GM19395 (cell line): ENCODE results near the gene BAIAP2L2.
"Not testable (repeated sequence)": the region's sequence is repeated elsewhere in the genome, so short reads cannot be mapped to it uniquely, and the experiment has no call there.

Experiments
- ATAC-seq: cut with Tn5 transposase; IDR thresholded peaks from one replicate; pipeline ENCODE4 v1.9.1; 2021; ENCODE audit warnings: mild to moderate bottlenecking, moderate library complexity; ENCODE audit not compliant: unreplicated experiment

Gene BAIAP2L2

DNA sequence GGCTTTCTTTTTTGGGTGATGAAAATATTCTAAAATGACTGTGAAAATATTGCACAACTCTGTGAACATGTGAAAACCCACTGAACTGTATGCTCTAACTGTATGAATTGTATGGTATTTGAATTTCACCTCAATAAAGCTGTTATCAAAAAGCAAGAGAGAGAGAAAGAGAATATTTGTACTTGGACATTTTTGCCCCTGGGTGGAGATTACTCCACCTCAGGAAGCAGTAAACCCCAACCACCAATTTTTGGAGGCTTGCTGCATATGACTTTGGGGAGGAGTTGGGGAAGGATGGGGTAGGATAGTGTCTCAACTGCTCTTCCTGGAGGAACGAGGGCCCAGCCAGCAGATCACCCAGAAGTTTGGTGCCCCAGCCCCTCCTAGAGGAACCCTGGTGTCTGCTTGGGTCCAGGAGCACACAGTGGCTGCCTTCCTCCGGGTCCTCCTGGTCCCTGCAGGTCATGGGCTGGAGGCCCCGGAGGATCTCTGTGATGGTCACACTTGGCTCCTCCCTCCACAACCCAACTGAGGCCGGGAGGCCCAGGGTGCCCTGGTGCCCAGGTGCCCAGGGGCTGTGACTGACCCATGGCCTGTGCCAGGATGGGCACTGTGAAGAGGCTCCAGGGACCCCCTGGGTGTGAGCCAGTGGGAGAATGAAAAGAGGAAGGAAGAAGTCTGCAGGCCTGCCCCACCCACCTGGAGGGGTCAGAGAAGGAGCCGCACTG is 68.6 kb downstream of the BAIAP2L2 start:
- ATAC-seq = no peak

DNA sequence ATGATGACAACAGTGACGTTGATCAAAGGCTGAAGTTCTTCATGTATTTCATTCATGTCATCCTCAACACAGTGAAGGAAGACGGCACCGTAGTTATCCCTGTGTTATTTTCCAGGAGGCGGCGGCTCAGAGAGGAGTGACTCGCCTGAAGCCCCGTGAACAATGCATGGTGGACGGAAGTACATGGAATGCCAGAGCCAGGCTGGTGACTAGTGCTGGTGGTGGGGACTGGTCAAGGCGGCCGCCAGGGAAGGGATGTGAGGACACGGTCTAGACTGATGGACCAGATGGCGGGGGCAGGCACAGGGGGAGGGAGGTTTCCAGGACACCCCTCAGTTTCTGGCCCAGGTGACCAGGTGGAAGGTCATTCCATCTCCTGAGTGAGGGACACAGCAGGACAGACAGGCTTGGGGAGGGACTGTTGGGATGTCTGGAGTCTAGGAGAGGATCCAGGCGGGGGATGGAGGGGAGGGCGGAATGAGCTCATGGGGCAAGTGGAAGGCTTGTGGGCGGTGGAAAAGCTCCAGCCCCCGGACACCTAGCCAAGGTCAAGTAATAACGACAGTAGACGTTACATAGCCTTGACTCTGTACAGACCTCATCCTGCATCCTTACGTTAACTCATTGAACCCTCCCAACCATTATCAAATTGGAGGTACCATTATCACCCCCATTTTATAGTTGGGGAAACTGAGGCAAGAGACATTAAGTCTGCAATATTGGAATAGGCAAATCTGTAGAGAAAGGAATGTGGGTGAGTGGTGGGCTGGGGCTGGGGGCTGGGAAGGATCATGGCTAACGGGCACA is 69.3 kb downstream of the BAIAP2L2 start:
- no peak for ATAC-seq

DNA sequence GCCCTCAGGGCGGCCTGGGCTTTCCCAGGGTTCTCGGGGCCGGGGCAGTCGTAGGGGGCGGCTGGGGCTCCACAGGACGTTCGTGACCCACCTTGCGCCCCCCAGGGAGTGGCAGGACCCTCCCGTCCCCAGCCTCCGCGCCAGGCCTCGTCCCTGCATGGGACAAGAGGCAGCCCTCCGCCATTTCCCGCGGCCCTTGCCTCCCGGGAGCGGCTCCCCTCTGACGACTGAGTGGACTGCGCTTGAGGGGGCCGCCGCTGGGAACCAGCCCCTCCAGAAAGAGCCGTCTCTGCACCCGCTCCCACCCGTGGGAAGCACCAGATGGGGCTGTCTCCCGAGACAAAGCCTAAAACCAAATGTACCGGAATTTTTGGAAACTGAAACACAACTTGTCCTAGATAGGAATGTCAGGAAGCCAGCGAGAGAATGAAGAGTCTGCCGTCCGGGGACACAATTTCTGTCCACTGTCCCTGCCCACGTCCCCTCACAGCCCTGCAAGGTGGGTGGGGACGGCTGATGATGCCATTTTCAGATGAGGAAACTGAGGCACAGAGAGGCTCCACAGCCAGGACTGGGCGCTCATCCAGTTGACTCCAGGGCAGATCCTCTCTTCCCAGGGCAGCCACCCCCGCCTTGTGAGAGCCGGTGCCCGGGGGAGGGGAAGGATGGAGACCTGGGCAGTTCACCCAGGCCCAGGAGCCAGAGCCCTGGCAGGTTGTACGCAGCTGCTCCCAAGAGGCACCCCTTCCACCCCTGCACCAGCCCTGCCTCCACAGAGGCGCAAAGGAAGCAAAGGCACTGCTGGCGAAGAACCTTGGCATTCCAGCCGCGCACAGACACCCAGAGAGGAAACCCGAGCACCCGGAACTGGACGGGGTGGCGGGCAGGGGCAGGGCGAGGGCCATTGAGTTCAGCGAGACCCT is 71.3 kb downstream of the BAIAP2L2 start:
- no peak for ATAC-seq

DNA sequence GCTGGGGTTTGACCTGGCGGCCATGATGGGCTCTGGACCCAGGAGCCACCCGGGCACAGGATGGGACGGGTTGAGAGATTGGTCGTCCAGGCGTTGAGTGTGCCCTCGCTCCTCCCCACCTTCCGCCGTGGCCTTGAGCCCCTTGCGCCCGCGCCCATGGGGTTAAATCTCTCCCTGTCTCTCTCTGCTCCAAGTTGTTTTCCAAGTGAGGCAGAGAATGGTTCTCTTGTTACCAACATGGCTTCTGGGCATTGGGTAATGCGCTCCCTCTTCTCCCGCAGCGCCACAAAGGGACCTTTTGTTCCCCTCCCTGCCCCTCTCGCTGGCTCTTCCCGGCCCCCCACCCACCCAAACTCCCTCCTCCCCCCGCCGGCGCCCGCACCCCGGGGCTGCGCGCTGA is 72.1 kb downstream of the BAIAP2L2 start:
- ATAC-seq = no peak

DNA sequence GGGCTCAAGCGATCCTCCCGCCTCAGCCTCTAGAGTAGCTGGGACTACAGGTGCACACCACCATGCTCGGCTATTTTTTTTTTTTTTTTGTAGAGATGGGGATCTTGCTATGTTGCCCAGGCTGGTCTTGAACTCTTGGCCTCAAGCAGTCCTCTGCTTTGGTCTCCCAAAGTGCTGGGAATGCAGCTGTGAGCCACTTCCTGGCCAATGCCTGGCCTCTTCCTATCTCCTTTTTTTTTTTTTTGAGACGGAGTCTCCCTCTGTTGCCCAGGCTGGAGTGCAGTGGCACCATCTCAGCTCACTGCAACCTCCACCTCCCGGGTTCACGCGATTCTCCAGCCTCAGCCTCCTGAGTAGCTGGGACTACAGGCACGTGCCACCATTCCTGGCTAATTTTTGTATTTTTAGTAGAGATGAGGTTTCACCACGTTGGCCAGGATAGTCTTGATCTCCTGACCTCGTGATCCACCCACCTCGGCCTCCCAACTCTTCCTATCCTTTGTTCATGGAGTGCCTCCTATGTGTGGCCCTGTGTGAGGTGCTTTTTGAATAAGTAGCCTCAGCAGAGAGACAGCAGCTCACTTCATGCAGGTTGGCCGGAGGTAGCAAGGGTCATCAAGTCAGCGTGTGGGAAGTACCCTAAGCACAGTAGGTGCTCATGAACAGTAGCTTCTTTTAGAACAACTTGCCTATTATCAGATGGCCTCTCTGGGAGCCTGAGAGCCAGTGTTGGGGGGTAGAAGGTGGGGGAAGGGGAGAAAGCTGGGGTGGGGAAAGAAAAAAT is 72.9 kb downstream of the BAIAP2L2 start:
- ATAC-seq = not testable (repeated sequence)

DNA sequence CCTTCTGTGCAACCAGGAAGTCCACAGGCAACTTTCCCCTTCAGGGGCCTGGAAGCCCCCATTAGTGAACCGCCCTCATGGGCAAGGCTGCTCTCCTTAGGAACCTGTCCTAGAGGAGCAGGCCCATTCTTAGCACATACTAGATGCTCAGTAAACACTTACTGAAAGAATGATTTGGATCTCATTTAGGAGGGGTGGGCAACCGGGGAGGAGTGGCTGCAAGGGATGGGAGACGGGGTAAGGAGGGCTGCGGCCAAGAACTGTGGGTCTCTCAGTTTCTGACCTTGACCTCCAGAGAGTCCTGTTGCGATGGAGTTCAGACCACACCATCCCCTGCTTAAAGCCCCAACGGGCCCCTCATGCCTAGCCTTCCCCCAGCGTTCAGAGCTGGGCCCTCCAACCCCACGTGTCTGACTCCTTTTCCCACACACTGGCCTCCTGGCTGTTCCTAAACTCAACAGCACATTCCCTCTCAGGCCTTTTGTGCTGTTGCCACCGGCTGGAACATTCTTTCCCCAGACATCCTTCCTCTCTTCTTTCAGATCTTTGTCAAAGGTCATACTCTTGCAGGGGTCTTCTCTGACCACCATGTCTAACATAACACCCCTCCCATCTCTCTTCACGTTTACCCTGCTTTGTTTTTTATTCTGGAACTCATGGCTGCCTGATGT is 74.0 kb downstream of the BAIAP2L2 start:
- ATAC-seq = no peak

DNA sequence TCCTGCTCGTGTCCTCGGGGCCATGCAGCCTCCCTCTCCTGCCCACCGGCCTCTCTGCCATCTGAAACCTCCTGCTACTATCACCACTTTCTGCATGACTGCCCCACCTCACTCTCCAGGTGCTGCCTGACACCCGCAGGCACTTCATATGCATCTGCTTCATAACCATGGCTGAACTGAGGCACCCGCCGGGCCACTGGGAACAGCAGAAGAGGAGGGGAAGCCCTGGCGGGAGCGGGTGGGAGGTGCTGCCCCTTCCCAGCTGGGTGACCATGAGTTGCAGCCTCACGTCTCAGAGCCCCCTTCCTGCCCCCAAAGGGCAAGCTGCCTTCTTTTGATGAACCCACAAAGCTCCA is 75.0 kb downstream of the BAIAP2L2 start:
- no peak for ATAC-seq
